ENCODE measurements around the gene RIPK3.

- TF ChIP-seq, protein P1, sequence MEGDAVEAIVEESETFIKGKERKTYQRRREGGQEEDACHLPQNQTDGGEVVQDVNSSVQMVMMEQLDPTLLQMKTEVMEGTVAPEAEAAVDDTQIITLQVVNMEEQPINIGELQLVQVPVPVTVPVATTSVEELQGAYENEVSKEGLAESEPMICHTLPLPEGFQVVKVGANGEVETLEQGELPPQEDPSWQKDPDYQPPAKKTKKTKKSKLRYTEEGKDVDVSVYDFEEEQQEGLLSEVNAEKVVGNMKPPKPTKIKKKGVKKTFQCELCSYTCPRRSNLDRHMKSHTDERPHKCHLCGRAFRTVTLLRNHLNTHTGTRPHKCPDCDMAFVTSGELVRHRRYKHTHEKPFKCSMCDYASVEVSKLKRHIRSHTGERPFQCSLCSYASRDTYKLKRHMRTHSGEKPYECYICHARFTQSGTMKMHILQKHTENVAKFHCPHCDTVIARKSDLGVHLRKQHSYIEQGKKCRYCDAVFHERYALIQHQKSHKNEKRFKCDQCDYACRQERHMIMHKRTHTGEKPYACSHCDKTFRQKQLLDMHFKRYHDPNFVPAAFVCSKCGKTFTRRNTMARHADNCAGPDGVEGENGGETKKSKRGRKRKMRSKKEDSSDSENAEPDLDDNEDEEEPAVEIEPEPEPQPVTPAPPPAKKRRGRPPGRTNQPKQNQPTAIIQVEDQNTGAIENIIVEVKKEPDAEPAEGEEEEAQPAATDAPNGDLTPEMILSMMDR (IDR thresholded peaks at IDR 0.05), result no peak
- no peak for TF ChIP-seq POLR2A (IDR thresholded peaks at IDR 0.05)
- no peak for TF ChIP-seq POLR2AphosphoS5 (IDR thresholded peaks at IDR 0.05)
Measured at GRCh38 chr14:24361326-24361725, 21.5 kb upstream of the RIPK3 start.

Data from prostate gland (tissue), 2 donors.